Bronchial epithelial cell (primary cell): ENCODE results near the gene SRL. TPM values are rescaled to one million over a fixed set of nuclear protein-coding genes. Genes with fewer than 3 reads are reported as not detected.

ENCODE experiments used
- DNase-seq: peaks from one replicate; pipeline ENCODE4 v3.0.0-alpha.2; 2010; ENCODE audit warnings: low read depth
- FAIRE-seq: peaks from 2 replicates; lab custom pipeline; 2011; peaks lifted over from hg19 to GRCh38; lab: Jason Lieb, UNC
- H3K27me3 ChIP-seq: 2 replicates; pipeline ENCODE4 v1.5.1; 2011; ENCODE audit warnings: low read length; ENCODE audit not compliant: control insufficient read depth, insufficient read depth
- H3K36me3 ChIP-seq: 2 replicates; pipeline ENCODE4 v1.5.1; 2011; ENCODE audit warnings: low read length; ENCODE audit not compliant: control insufficient read depth, insufficient read depth
- H3K4me3 ChIP-seq: 2 replicates; pipeline ENCODE4 v1.5.1; 2011; ENCODE audit warnings: mild to moderate bottlenecking, low read depth, low read length, control low read depth
- total RNA-seq: library from RNA; depleted of rRNA; stranded (reverse); fragments of >200 nt; gene quantifications from 2 replicates; pipeline ENCODE4 v1.2.1, GENCODE V29; 2014
- TF ChIP-seq, protein P1 (sequence below): IDR thresholded peaks from 2 replicates; pipeline ENCODE4 v1.5.1; 2011; ENCODE audit warnings: mild to moderate bottlenecking, moderate library complexity, low read length, control low read depth, inconsistent platforms; ENCODE audit not compliant: insufficient read depth, severe bottlenecking

The SRL gene
- total RNA-seq, 1 donor from 2014 or later: not detected

DNA sequence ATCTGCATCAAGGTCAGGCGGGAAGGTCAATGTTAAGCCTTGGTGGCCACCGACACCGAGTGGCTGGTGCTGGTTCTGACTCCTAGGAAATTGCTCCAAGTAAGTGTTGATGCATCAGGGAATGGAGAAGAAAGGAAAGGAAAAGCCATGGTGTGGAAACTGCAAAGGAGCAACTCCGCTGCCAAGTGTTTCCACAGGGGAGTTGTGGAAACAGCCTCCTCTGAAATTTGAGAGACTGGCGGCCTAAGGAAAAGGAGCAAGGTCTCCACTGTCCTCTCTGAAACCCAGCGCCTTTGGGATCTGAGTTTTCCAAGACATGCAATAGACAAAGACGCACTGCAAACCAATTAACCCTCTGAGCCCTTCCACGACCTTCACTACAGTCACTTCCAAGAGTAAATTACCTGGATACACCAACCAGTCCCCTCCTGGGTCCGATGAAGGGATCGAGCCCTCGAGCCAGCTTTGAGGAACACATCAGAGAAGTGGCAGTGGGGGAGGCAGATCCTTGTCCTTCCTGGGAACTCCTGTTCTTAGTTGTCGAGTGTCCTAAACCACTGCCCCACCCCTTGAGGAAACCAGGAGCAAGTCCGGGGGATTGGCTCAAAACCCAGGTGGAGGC is 51.1 kb downstream of the SRL start:
- Histone ChIP-seq H3K4me3 (no peak overlapping the region), H3K36me3 (no peaks in the 10 kb centered on the region), H3K27me3 (peaks cover 4% of the 10 kb centered on the region)
- TF ChIP-seq, protein P1, sequence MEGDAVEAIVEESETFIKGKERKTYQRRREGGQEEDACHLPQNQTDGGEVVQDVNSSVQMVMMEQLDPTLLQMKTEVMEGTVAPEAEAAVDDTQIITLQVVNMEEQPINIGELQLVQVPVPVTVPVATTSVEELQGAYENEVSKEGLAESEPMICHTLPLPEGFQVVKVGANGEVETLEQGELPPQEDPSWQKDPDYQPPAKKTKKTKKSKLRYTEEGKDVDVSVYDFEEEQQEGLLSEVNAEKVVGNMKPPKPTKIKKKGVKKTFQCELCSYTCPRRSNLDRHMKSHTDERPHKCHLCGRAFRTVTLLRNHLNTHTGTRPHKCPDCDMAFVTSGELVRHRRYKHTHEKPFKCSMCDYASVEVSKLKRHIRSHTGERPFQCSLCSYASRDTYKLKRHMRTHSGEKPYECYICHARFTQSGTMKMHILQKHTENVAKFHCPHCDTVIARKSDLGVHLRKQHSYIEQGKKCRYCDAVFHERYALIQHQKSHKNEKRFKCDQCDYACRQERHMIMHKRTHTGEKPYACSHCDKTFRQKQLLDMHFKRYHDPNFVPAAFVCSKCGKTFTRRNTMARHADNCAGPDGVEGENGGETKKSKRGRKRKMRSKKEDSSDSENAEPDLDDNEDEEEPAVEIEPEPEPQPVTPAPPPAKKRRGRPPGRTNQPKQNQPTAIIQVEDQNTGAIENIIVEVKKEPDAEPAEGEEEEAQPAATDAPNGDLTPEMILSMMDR: no peak
- DNase-seq (no peak), FAIRE-seq (no peak)

DNA sequence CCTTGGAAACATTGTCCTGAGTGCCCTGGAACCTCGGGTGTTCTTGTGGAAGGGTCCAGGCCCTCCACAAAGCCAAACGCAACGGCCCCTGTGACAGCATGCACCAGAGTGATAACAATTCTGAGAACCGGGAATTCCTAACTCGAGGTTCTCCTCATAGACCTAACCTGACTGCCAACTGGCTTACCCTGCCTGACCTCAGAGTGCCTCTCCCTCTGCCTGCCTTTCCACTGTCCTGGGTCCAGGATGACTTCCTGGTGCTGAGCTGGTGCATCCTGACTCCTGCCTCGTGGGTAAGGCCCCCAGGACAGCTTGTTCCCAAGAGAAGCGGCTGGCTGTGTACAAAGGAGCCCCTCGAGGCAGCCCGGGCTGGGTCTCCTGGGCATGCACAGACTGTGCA is 51.8 kb downstream of the SRL start:
- Histone ChIP-seq H3K36me3 (no peaks in the 10 kb centered on the region), H3K4me3 (no peak overlapping the region), H3K27me3 (peaks cover 4% of the 10 kb centered on the region)
- FAIRE-seq (peak; percentile 36), DNase-seq (no peak)
- TF ChIP-seq, protein P1: no peak

DNA sequence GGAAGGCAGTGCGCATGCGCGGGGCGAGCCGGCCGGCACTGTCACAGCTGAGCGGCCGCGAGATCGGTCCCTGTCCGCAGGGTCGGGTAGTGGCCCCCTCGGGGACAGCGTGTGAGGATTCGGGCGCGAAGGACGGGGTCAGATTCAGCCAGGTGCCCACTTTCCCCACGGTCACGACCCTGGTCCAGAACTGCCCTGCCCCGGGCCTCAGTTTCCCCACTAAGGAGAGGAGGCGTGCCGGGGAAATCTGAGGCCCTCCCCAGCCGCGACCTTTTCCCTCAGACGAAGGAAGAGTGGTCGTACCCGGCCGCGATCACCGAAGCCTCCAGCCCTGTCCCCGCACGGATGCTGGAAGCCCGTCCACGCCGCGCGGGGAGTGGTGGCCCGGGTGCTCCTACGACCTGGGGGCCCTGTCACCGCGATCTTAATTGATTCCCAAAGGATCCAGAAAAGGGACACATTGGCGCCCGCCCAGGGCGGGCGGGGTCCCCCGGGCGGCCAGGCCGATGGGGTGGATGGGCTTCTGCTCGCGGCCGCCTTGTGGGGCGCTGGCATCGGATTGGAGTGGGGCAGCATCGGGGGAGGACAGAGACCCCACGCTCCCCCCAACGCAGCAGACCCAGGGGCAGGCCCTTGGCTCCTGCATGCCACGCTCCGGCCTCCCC is 57.7 kb downstream of the SRL start:
- no peaks in the 10 kb centered on the region for H3K36me3 ChIP-seq
- FAIRE-seq: no peak
- TF ChIP-seq, protein P1: no peak
- DNase-seq: no peak
- peaks cover 4% of the 10 kb centered on the region for H3K27me3 ChIP-seq
- peak overlapping the region; percentile 70 for H3K4me3 ChIP-seq

DNA sequence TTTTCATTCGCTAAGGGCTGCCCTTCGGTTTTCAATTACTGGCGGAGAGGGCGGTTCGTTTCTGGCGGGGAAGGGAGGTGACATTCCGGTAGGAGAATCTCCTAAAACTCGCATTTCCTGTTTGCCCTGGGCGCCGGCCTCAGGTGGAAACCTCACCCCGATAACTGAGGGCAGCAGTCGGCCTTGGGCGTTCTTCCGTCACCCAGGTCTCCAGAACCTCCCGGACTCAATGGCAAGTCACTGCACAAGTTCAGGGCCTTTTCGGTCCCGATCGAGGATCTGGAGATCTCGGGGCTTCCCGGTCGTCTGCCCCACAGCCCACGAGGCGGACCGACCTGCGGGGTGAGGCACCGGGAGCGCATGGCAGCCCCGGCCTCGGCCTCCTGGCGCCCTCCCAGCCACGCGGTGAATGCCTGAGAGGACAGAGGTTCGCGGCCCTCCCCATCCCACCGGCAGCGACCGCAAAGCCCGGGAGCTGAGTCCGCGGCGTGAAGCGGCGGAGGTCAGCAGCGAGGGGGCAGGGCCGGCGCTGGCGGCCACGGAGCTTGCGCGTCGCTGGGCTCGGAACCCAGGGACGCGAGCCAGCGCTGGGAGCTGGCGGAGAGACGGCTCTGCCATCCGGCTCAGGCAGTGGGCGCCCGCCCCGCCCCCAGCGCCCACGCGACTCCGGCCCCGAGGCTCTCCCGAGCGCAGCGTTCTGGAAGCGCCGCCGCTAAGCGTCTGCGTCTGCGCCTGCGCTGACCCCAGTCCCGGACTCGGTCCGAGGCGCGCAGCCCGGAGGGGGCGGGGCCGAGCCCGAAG is 58.4 kb downstream of the SRL start:
- DNase-seq: peak; percentile 83
- H3K4me3 ChIP-seq: peak overlapping the region; percentile 70
- H3K36me3 ChIP-seq: no peaks in the 10 kb centered on the region
- peaks cover 2% of the 10 kb centered on the region for H3K27me3 ChIP-seq
- TF ChIP-seq, protein P1: no peak
- no peak for FAIRE-seq

DNA sequence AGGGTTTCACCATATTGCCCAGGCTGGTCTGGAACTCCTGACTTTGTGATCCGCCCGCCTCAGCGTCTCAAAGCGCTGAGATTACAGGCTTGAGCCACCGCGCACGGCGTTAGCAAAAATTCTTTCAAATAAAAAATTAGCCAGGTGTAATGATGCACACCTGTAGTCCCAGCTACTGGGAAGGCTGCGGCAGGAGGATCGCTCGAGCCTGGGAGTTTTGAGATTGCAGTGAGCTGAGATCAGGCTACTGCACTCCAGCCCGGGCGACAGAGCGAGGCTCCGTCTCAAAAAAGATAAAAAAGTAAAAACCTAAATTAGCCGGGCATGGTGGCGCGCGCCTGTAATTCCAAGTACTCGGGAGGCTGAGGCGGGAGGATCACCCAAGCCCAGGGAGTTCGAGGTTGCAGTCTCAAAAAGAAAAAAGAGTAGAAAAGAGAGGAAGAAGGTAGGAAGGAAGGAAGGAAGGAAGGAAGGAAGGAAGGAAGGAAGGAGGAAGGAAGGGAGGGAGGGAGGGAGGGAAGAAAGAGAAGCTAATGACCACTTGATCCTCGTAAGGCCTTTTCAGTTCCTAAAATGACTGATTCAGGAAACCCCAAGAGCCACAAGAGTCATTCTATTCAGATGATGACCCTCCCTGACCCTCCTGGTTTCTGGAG is 59.2 kb downstream of the SRL start:
- TF ChIP-seq, protein P1: no peak
- FAIRE-seq (no peak), DNase-seq (no peak)
- peak overlapping the region; percentile 70 for H3K4me3 ChIP-seq
- H3K27me3 ChIP-seq: peaks cover 2% of the 10 kb centered on the region
- H3K36me3 ChIP-seq: no peaks in the 10 kb centered on the region
